Esophagus squamous epithelium (tissue), 5 donors: ENCODE data around the gene DTWD2. TPM values are rescaled to one million over a fixed set of nuclear protein-coding genes. Genes with fewer than 3 reads are reported as not detected.
"Not testable (repeated sequence)": the region's sequence is repeated elsewhere in the genome, so short reads cannot be mapped to it uniquely, and the experiment has no call there.

Source experiments
- DNase-seq: peaks from one replicate; lab custom pipeline; 2025; lab: John Stamatoyannopoulos, UW
- H3K27ac ChIP-seq, 4 donors: fragments of 200-600 bp; sonication (generic); one replicate each; pipeline ENCODE4 v1.5.1; 2016 to 2019; ENCODE audit warnings: mild to moderate bottlenecking in 1 of 4
- H3K27me3 ChIP-seq, 4 donors: fragments of 200-600 bp; sonication (generic); 1 replicate in 3 of 4; 2 replicates in 1 of 4; pipeline versions ENCODE4 v1.5.1 to v1.6.0; 2017 to 2021; ENCODE audit warnings: antibody characterized with exemption in 1 of 4
- H3K36me3 ChIP-seq, 3 donors: fragments of 200-600 bp; sonication (generic); one replicate each; pipeline ENCODE4 v1.5.1; 2016 to 2019
- H3K4me1 ChIP-seq, 3 donors: fragments of 200-600 bp; sonication (generic); one replicate each; pipeline ENCODE4 v1.5.1; 2017 to 2019
- H3K4me3 ChIP-seq, 4 donors: fragments of 200-600 bp; sonication (generic); 1 replicate in 3 of 4; 2 replicates in 1 of 4; pipeline ENCODE4 v1.5.1; 2016 to 2019; ENCODE audit warnings: mild to moderate bottlenecking in 2 of 4, moderate library complexity in 1 of 4
- H3K9me3 ChIP-seq, 3 donors: fragments of 200-600 bp; sonication (generic); one replicate each; pipeline ENCODE4 v1.5.1; 2016 to 2019
- POLR2A ChIP-seq, 4 donors: fragments of 450-650 bp; IDR thresholded peaks; one replicate each; pipeline ENCODE4 v1.6.1; 2017; ENCODE audit warnings: antibody characterized with exemption in 4 of 4, mild to moderate bottlenecking in 4 of 4, moderate library complexity in 3 of 4
- WGBS, 2 donors: methylation state at CpG; one replicate each; pipeline ENCODE4 v1.1.5; 2018; 5-methylcytosine and 5-hydroxymethylcytosine counted together
- intact Hi-C: fragments of 100-400 bp; cut with DNase I; formaldehyde crosslinking; loops from one replicate; pipeline ENCODE4 v1.15.0; 2022
- total RNA-seq, 4 donors: library from RNA; depleted of rRNA; stranded (reverse); fragments of >200 nt; gene quantifications; one replicate each; pipeline ENCODE4 v1.1.0, GENCODE V29; 2016
- TF ChIP-seq, protein P1 (sequence below), 6 experiments: fragments of 450-650 bp in 4 of 6; fragments of 200-600 bp in 2 of 6; sonication (generic) in 2 of 6; IDR thresholded peaks; one replicate each; pipeline ENCODE4 v1.5.1; 2016 to 2019; ENCODE audit warnings: antibody characterized with exemption in 6 of 6, mild to moderate bottlenecking in 4 of 6, moderate library complexity in 4 of 6
- donor health status: DM: yes; HTN: yes; CAD: no.

The DTWD2 gene
- total RNA-seq, 4 donors from 2014 or later, result 7.4 to 11.5 (median 9.9) TPM

DNA sequence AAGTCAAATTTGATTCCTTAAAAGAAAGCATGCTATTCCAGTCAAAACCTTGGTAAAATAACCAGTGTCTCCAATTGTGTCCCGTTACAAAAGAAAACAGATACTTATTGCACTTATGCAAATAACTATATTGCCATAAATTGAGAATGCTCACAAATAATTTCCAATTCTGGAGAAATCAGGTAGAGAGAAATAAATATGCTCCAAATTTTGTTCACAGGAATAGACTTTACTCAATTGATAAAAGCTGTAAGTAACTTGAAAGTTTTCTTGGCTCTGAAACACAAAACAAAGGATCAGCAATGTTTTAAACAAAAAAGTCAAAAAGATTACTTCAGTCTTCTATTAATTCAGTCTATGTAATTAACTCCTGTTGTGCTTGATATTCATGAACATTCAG is 7.8 kb upstream of the DTWD2 start:
- no peak overlapping the region for H3K4me3 ChIP-seq
- intact Hi-C loops, result no loop called here
- H3K36me3 ChIP-seq, result no peaks in the 10 kb centered on the region
- no peak overlapping the region for H3K27ac ChIP-seq
- H3K9me3 ChIP-seq, result no peaks in the 10 kb centered on the region
- DNase-seq, result no peak
- TF ChIP-seq, protein P1, sequence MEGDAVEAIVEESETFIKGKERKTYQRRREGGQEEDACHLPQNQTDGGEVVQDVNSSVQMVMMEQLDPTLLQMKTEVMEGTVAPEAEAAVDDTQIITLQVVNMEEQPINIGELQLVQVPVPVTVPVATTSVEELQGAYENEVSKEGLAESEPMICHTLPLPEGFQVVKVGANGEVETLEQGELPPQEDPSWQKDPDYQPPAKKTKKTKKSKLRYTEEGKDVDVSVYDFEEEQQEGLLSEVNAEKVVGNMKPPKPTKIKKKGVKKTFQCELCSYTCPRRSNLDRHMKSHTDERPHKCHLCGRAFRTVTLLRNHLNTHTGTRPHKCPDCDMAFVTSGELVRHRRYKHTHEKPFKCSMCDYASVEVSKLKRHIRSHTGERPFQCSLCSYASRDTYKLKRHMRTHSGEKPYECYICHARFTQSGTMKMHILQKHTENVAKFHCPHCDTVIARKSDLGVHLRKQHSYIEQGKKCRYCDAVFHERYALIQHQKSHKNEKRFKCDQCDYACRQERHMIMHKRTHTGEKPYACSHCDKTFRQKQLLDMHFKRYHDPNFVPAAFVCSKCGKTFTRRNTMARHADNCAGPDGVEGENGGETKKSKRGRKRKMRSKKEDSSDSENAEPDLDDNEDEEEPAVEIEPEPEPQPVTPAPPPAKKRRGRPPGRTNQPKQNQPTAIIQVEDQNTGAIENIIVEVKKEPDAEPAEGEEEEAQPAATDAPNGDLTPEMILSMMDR (IDR thresholded peaks at IDR 0.05), result no peak
- no peak for TF ChIP-seq POLR2A (IDR thresholded peaks at IDR 0.05)
- no peaks in the 10 kb centered on the region for H3K4me1 ChIP-seq
- H3K27me3 ChIP-seq, result no peaks in the 10 kb centered on the region
- WGBS, 2 donors, result 78 to 82% methylated on average over 1 of the region's 1 CpG

DNA sequence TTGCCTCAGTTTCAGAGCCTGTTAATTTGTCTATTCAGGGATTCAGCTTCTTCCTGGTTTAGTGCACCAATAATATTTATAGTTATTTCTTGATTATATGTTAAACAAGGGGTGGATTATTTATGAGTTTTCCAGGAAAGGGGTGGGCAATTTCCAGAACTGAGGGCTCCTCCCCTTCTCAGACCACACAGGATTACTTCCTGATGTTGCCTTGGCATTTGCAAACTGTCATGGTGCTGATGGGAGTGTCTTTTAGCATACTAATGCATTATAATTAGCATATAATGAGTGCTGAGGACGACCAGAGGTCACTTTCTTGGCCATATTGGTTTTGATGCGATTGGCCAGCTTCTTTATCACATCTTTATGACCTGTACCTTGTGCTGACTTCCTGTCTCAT is 6.2 kb upstream of the DTWD2 start:
- H3K36me3 ChIP-seq, result no peaks in the 10 kb centered on the region
- 61 to 63% methylated on average over 2 of the region's 2 CpGs for WGBS, 2 donors
- no peaks in the 10 kb centered on the region for H3K9me3 ChIP-seq
- TF ChIP-seq, protein P1 (IDR thresholded peaks at IDR 0.05), result no peak
- TF ChIP-seq POLR2A (IDR thresholded peaks at IDR 0.05), result no peak
- DNase-seq, result no peak
- no peak overlapping the region for H3K4me3 ChIP-seq
- no peak overlapping the region for H3K27ac ChIP-seq
- no peaks in the 10 kb centered on the region for H3K27me3 ChIP-seq
- intact Hi-C loops, result no loop called here
- H3K4me1 ChIP-seq, result no peaks in the 10 kb centered on the region

DNA sequence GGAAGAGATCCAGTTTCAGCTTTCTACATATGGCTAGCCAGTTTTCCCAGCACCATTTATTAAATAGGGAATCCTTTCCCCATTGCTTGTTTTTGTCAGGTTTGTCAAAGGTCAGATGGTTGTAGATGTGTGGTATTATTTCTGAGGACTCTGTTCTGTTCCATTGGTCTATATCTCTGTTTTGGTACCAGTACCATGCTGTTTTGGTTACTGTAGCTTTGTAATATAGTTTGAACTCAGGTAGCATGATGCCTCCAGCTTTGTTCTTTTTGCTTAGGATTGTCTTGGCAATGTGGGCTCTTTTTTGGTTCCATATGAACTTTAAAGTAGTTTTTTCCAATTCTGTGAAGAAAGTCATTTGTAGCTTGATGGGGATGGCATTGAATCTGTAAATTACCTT is 4.8 kb upstream of the DTWD2 start:
- H3K27ac ChIP-seq, H3K4me1 ChIP-seq, H3K9me3 ChIP-seq, H3K27me3 ChIP-seq, intact Hi-C loops, H3K36me3 ChIP-seq, H3K4me3 ChIP-seq, DNase-seq: not testable (repeated sequence)

DNA sequence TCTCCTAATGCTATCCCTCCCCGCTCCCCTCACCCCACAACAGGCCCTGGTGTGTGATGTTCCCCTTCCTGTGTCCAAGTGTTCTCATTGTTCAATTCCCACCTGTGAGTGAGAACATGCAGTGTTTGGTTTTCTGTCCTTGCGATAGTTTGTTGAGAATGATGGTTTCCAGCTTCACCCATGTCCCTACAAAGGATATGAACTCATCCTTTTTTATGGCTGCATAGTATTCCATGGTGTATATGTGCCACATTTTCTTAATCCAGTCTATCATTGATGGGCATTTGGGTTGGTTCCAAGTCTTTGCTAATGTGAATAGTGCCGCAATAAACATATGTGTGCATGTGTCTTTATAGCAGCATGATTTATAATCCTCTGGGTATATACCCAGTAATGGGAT is 3.7 kb upstream of the DTWD2 start:
- H3K36me3 ChIP-seq, DNase-seq, H3K4me3 ChIP-seq, H3K27ac ChIP-seq, H3K9me3 ChIP-seq, H3K27me3 ChIP-seq, intact Hi-C loops: not testable (repeated sequence)
- WGBS, 2 donors, result 97 to 98% methylated on average over 3 of the region's 3 CpGs
- peaks cover 3 to 15% (median 6%) of the 10 kb centered on the region in 3 donors for H3K4me1 ChIP-seq

DNA sequence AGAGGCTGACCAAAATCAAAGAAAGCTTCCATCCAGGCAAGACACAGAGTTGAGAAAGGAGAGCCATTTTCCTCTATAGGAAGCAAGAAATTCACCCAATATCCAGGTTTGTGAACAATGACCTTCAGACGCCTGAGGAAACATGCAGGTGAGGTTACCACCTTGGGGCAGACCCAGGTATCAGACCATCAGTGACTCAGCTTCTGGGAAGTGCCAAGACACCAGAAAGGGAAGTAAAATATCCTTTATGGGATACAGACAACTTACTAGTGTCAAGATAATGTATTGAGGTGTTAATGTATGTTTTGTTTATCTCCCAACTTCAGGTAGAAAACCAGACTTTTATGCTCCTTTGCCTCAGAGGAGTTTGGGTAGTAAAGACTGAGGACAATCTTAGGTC is 2.2 kb upstream of the DTWD2 start:
- no peak overlapping the region for H3K27ac ChIP-seq
- no peaks in the 10 kb centered on the region for H3K36me3 ChIP-seq
- no peak for TF ChIP-seq POLR2A (IDR thresholded peaks at IDR 0.05)
- TF ChIP-seq, protein P1 (IDR thresholded peaks at IDR 0.05), result no peak
- peaks cover 3 to 25% (median 6%) of the 10 kb centered on the region in 3 donors for H3K4me1 ChIP-seq
- no peak for DNase-seq
- WGBS, 2 donors, result 33 to 36% methylated on average over 1 of the region's 1 CpG
- H3K9me3 ChIP-seq, result no peaks in the 10 kb centered on the region
- no peak overlapping the region for H3K4me3 ChIP-seq
- no peaks in the 10 kb centered on the region for H3K27me3 ChIP-seq
- intact Hi-C loops, result no loop called here

DNA sequence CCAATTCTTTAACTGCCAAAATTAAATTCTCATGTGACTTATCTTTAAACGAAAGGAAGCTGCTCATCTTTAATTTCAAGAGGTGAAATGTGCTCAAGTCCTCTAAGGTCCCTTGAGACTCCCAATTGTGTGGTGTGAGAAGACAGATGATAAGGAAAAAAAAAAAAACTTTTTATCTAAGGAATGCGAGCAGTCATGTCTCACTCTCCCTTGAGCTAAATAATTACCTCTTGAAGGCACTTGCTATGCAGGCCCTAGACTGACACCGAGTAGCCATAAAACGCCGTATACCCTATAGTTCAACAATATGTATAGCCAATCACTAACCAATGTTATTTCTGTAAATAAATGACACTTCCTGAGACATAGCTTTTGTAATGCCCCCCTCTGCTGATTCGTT is 1.5 kb upstream of the DTWD2 start:
- Histone ChIP-seq H3K4me3 (no peak overlapping the region), H3K36me3 (no peaks in the 10 kb centered on the region), H3K9me3 (no peaks in the 10 kb centered on the region), H3K27me3 (no peaks in the 10 kb centered on the region), H3K27ac (no peak overlapping the region), H3K4me1 (peaks cover 3 to 25% (median 6%) of the 10 kb centered on the region in 3 donors)
- TF ChIP-seq, protein P1 (IDR thresholded peaks at IDR 0.05), result no peak
- no peak for TF ChIP-seq POLR2A (IDR thresholded peaks at IDR 0.05)
- intact Hi-C loops, result no loop called here
- 76 to 85% methylated on average over 6 of the region's 6 CpGs for WGBS, 2 donors
- no peak for DNase-seq
